ENCODE measurements around the gene DCP1B. TPM values are rescaled to one million over a fixed set of nuclear protein-coding genes. Genes with fewer than 3 reads are reported as not detected.

Gene DCP1B
- total RNA-seq, 1 donor from 2014 or later, result 21.2 TPM

DNA sequence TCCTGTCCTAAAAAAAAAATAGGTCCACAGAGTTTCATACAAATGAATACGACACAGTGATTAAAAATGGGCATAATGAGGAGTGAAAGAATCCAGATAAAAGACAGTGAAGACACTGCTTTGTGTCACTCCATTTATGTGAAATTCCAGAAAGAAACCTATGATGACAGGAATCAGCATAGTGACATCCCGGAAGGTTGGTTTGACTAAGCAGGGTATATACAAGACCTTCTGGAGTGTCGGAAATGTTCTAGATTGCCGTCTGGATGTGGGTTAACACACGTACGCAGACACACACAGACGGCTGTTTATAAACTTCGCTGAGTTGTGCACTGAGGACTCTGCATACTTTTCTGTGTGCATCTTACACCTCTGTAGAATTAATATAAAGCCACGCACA is 72.6 kb downstream of the DCP1B start:
- DNase-seq (ENCODE audit: low read depth), result no peak
- TF ChIP-seq, protein P1, sequence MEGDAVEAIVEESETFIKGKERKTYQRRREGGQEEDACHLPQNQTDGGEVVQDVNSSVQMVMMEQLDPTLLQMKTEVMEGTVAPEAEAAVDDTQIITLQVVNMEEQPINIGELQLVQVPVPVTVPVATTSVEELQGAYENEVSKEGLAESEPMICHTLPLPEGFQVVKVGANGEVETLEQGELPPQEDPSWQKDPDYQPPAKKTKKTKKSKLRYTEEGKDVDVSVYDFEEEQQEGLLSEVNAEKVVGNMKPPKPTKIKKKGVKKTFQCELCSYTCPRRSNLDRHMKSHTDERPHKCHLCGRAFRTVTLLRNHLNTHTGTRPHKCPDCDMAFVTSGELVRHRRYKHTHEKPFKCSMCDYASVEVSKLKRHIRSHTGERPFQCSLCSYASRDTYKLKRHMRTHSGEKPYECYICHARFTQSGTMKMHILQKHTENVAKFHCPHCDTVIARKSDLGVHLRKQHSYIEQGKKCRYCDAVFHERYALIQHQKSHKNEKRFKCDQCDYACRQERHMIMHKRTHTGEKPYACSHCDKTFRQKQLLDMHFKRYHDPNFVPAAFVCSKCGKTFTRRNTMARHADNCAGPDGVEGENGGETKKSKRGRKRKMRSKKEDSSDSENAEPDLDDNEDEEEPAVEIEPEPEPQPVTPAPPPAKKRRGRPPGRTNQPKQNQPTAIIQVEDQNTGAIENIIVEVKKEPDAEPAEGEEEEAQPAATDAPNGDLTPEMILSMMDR (conservative IDR thresholded peaks at IDR 0.05; ENCODE audit: low read depth, low read length), result no peak
- no peak overlapping the region for H3K4me3 ChIP-seq (ENCODE audit: low read depth, low read length)

DNA sequence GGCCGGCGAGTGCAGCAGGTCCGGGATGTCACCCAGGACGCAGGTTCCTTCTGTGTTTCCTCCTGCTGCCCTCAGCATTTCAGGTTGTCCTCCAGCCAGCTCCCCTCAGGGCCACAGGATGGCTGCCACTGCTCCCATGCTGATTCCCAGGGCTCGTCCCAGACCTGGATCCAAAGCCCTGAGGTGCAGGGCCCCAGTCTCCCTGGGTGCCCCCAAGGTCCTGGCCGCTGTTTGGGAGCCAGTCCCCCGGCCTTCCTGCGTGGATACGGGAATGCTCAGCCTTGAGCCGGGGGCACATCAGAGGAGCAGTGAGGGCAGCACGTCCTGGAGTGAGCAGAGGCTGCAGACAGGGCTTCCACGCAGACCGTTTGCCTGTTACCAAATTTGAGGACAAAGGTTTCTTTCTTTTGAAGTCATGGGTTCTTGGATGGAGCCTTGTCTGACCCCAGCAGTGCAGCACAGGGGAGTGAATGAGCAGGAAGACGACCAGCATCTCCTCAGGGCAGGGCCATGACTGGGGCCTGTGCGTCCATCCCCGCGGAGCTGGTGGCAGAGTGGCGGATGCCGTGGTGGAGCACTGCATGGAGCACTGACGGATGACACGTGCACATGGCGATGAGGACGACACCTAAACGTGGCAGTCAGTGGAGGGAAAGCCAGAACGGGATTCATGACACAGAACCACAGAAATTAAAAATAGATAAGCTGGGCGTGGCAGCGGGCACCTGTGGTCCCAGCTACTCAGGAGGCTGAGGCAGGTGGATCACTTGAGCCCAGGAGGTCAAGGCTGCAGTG is 73.3 kb downstream of the DCP1B start:
- TF ChIP-seq, protein P1 (conservative IDR thresholded peaks at IDR 0.05; ENCODE audit: low read depth, low read length), result no peak
- DNase-seq (ENCODE audit: low read depth), result no peak
- H3K4me3 ChIP-seq (ENCODE audit: low read depth, low read length), result no peak overlapping the region

DNA sequence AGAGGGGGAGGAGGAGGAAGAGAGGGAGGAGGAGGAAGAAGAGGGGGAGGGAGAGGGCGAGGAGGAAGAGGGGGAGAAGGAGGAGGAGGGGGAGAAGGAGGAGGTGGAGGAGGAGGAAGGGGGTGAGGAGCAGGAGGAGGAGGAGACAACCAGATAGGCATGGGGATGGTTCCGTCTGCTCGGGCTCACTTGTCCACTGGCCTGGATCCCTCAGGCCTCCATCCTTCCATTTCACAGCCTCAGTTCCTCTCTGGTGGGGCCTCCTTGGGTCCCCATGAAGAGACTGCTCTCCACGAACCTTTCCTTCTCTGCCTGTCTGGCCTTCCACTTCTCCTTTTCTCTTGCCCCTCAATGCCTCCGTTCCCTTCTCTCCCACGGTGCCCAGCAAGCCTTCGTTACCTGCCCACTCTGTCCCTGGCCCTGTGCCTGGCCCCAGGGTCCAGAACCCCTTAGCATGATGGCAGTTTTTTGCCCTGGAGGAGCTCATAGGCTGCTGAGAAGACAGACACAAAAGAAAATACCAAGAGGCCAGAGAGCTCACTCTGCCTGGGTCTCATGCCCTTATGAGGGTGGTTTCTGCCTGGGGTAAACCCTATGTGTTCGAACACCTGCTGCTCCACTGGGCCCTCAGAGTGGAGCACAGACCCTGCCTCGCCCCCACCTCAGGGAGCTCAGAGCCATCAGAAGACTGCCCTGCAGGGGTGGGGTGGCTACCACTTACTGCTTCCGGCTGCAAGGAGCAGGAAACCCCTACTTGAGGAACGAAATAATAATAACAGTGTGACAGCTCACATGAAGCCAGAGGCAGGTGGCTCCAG is 74.1 kb downstream of the DCP1B start:
- TF ChIP-seq, protein P1 (conservative IDR thresholded peaks at IDR 0.05; ENCODE audit: low read depth, low read length), result no peak
- H3K4me3 ChIP-seq (ENCODE audit: low read depth, low read length), result no peak overlapping the region
- DNase-seq (ENCODE audit: low read depth), result no peak

DNA sequence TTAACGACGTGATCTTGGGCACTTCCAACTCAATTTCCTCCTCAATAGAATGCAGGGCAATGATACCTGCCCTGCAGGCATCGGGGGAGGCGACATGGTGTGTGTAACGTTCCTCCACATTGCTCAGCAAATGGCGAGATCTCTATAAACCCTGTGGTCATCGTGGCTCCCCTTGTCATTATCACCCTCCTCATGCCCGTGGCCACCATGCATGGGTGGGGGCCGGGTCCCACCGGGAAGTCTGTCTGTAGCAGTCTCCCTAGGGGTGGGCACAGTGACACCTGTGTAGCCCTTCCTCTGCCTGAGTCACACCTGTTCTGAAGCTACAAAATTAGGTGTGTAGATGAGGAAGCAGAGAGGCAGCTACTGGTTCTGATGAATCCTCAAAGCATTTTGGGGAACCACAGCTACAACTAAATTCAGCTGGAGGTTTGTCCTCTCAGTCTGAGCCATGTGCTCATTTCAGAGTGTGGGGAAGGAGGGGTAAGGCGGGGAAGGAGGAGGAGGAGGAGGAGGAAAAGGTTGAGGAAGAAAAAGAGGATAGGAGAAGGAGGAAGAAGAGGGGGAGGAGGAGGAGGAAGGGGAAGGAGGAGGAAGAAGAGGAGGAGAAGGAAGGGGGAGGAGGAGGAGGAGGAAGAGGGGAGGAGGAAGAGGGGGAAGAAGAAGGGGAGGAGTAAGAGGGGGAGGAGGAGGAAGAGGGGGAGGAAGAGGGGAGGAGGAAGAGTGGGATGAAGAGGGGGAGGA is 74.8 kb downstream of the DCP1B start:
- no peak overlapping the region for H3K4me3 ChIP-seq (ENCODE audit: low read depth, low read length)
- DNase-seq (ENCODE audit: low read depth), result no peak
- TF ChIP-seq, protein P1 (conservative IDR thresholded peaks at IDR 0.05; ENCODE audit: low read depth, low read length), result no peak

DNA sequence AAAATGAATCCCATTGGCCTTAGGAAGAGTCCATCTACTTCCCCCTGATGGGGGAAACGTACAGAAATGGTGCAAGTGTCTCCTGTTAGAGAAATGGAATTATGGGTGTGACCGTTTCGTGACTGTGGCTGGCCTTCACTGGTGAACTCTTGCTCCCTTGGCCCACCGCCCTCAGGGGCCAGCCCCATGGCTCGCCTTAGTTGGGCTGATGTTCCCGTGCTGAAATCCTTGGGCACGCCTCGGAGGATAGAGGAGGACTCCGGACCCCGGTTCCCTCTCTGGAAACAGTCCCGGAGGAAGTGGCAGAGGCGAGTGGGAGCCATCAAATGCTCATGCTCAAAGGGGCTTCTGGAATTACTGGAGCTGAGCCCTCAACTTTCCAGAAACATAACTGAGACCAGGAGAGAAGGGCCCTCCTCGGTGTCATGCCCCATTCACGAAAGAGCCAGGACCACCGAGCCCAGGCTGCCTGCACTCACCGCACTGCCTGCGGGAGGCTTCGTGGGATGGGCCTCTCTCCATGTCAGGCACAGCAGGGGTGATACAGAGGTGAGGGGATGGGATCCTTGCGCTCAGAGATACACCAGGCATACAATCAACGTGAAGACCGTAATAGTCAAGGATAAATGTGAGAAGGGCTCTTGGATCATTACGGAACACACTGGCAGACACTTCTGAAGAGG is 75.7 kb downstream of the DCP1B start:
- no peak for DNase-seq (ENCODE audit: low read depth)
- TF ChIP-seq, protein P1 (conservative IDR thresholded peaks at IDR 0.05; ENCODE audit: low read depth, low read length), result no peak
- no peak overlapping the region for H3K4me3 ChIP-seq (ENCODE audit: low read depth, low read length)

DNA sequence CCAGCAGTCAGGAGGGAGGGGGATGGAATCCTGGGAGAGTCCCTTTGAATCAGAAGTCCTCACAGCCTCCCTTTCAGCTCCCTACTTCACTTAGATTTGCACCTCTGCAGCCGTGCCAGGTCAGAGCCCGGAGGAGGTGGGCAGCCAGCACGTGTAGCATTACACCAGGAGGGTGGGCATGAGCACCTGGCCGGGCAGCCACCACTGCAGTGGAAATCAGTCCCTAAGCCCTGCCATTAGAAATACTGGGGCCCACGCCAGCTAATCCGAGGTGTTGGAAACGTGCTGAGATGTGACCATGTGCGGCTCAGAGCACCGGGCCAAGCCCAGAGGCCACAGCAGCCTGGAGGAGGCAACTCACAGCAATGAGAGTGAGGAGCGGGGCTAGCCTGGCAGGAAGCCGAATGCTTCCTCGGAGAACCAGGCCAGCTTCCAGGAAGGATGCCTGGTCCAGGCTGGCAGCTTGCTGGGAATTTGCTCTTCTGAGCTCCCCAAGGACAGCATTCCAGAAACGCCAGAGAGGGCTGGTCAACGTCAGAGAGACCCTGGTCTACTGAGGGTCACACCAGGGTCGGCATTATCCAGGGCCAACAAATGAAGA is 76.4 kb downstream of the DCP1B start:
- TF ChIP-seq, protein P1 (conservative IDR thresholded peaks at IDR 0.05; ENCODE audit: low read depth, low read length), result no peak
- no peak overlapping the region for H3K4me3 ChIP-seq (ENCODE audit: low read depth, low read length)
- DNase-seq (ENCODE audit: low read depth), result no peak
